Measurements from ENCODE around the gene CHRNB4.

Gene CHRNB4

GRCh38 chr15:78617076-78617475 lies 23.9 kb downstream of the CHRNB4 start:
- no peak for ATAC-seq
- TF ChIP-seq TSHZ2 (CRISPR knock-in tag; IDR thresholded peaks at IDR 0.05) (no peak), ESRRG (CRISPR knock-in tag; IDR thresholded peaks at IDR 0.05) (no peak), ZFP30 (CRISPR knock-in tag; IDR thresholded peaks at IDR 0.05) (no peak), PPARA (CRISPR knock-in tag; IDR thresholded peaks at IDR 0.05; ENCODE audit: borderline replicate concordance) (no peak), SNAI2 (CRISPR knock-in tag; IDR thresholded peaks at IDR 0.05) (no peak), ZNF8 (CRISPR knock-in tag; IDR thresholded peaks at IDR 0.05) (no peak), GLIS3 (CRISPR knock-in tag; IDR thresholded peaks at IDR 0.05) (no peak)
- TF ChIP-seq, protein P1, sequence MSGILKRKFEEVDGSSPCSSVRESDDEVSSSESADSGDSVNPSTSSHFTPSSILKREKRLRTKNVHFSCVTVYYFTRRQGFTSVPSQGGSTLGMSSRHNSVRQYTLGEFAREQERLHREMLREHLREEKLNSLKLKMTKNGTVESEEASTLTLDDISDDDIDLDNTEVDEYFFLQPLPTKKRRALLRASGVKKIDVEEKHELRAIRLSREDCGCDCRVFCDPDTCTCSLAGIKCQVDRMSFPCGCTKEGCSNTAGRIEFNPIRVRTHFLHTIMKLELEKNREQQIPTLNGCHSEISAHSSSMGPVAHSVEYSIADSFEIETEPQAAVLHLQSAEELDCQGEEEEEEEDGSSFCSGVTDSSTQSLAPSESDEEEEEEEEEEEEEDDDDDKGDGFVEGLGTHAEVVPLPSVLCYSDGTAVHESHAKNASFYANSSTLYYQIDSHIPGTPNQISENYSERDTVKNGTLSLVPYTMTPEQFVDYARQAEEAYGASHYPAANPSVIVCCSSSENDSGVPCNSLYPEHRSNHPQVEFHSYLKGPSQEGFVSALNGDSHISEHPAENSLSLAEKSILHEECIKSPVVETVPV (CRISPR knock-in tag; IDR thresholded peaks at IDR 0.05), result no peak
- TF ChIP-seq, protein P2, sequence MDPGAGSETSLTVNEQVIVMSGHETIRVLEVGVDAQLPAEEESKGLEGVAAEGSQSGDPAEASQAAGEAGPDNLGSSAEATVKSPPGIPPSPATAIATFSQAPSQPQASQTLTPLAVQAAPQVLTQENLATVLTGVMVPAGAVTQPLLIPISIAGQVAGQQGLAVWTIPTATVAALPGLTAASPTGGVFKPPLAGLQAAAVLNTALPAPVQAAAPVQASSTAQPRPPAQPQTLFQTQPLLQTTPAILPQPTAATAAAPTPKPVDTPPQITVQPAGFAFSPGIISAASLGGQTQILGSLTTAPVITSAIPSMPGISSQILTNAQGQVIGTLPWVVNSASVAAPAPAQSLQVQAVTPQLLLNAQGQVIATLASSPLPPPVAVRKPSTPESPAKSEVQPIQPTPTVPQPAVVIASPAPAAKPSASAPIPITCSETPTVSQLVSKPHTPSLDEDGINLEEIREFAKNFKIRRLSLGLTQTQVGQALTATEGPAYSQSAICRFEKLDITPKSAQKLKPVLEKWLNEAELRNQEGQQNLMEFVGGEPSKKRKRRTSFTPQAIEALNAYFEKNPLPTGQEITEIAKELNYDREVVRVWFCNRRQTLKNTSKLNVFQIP (CRISPR knock-in tag; IDR thresholded peaks at IDR 0.05; ENCODE audit: borderline replicate concordance, low read depth), result no peak

- TF ChIP-seq CSDC2 (CRISPR knock-in tag; IDR thresholded peaks at IDR 0.05), result no peak
- TF ChIP-seq RARB (CRISPR knock-in tag; IDR thresholded peaks at IDR 0.05), result no peak
- no peak for TF ChIP-seq SNAI2 (CRISPR knock-in tag; IDR thresholded peaks at IDR 0.05)
- ATAC-seq, result no peak
Measured at GRCh38 chr15:78616506-78616905, 24.5 kb downstream of the CHRNB4 start.

DNA sequence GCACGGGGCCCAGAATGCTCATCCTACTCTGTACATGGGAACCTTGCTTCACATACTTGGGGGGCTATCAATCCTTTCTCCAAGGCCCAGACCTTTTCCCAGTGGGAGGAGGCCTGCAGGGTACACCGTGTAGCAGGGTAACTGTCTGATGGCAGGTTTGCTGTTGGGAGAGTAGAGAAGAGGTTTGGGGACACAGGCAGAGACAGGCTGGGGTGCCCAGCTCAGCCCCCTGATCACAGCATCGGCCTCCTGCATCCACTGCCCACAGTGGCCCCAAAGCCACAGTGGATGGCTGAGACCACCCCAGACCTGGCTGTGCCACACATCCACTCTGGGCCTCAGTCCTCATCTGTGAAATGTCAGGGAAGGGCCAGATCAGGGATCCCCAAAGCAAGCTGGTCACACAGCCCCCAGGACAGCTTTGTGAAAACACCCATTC lies 25.8 kb downstream of the CHRNB4 start:
- TF ChIP-seq BACH2 (CRISPR knock-in tag; IDR thresholded peaks at IDR 0.05; ENCODE audit: borderline replicate concordance) (no peak), ZC3H10 (CRISPR knock-in tag; IDR thresholded peaks at IDR 0.05) (no peak), TOX (CRISPR knock-in tag; IDR thresholded peaks at IDR 0.05; ENCODE audit: borderline replicate concordance) (no peak), ZNF8 (CRISPR knock-in tag; IDR thresholded peaks at IDR 0.05) (no peak), TSHZ2 (CRISPR knock-in tag; IDR thresholded peaks at IDR 0.05) (no peak), CSDC2 (CRISPR knock-in tag; IDR thresholded peaks at IDR 0.05) (no peak), ZFP30 (CRISPR knock-in tag; IDR thresholded peaks at IDR 0.05) (no peak), ISL1 (CRISPR knock-in tag; IDR thresholded peaks at IDR 0.05) (no peak), ZNF565 (CRISPR knock-in tag; conservative IDR thresholded peaks at IDR 0.05; ENCODE audit: low read depth) (no peak)
- TF ChIP-seq, protein P2 (CRISPR knock-in tag; IDR thresholded peaks at IDR 0.05; ENCODE audit: borderline replicate concordance, low read depth), result no peak
- TF ChIP-seq, protein P1 (CRISPR knock-in tag; IDR thresholded peaks at IDR 0.05), result no peak
- ATAC-seq, result no peak
